Peyer's patch (tissue), 4 donors: ENCODE results near the gene PPP1R26. TPM values are rescaled to one million over a fixed set of nuclear protein-coding genes. Genes with fewer than 3 reads are reported as not detected.
"Not testable (repeated sequence)": the region's sequence is repeated elsewhere in the genome, so short reads cannot be mapped to it uniquely, and the experiment has no call there.

Experiments used
- DNase-seq, 3 donors: peaks; one replicate each; pipeline ENCODE4 v3.0.0-alpha.2; 2017 to 2019
- H3K27ac ChIP-seq, 4 donors: fragments of 200-600 bp; sonication (generic); one replicate each; pipeline ENCODE4 v1.5.1; 2016 to 2019
- H3K27me3 ChIP-seq, 2 donors: fragments of 200-600 bp; sonication (generic); one replicate each; pipeline ENCODE4 v1.5.1; 2019
- H3K36me3 ChIP-seq, 3 donors: fragments of 200-600 bp; sonication (generic); one replicate each; pipeline ENCODE4 v1.5.1; 2016 to 2019
- H3K4me1 ChIP-seq, 4 donors: fragments of 200-600 bp; sonication (generic); one replicate each; pipeline ENCODE4 v1.5.1; 2016 to 2019
- H3K4me3 ChIP-seq, 4 donors: fragments of 200-600 bp; sonication (generic); 1 replicate in 3 of 4; 2 replicates in 1 of 4; pipeline ENCODE4 v1.5.1; 2016 to 2019; ENCODE audit warnings: mild to moderate bottlenecking in 1 of 4
- H3K9me3 ChIP-seq, 4 donors: fragments of 200-600 bp; sonication (generic); one replicate each; pipeline ENCODE4 v1.5.1; 2016 to 2019; ENCODE audit warnings: mild to moderate bottlenecking in 1 of 4
- POLR2A ChIP-seq, 2 donors: fragments of 450-650 bp; IDR thresholded peaks; one replicate each; pipeline ENCODE4 v1.5.1; 2017; ENCODE audit warnings: antibody characterized with exemption in 2 of 2, mild to moderate bottlenecking in 2 of 2, moderate library complexity in 2 of 2
- total RNA-seq, 4 donors: library from RNA; depleted of rRNA; stranded (reverse); fragments of >200 nt; gene quantifications; one replicate each; pipeline ENCODE4 v1.1.0, GENCODE V29; 2016
- TF ChIP-seq, protein P1 (sequence below), 6 experiments: fragments of 450-650 bp in 4 of 6; fragments of 200-600 bp in 2 of 6; sonication (generic) in 1 of 6; IDR thresholded peaks; one replicate each; pipeline ENCODE4 v1.5.1; 2017 to 2019; ENCODE audit warnings: antibody characterized with exemption in 6 of 6, mild to moderate bottlenecking in 3 of 6, moderate library complexity in 1 of 6

Gene PPP1R26
- total RNA-seq, 4 donors from 2014 or later, result 12.4 to 34.0 (median 18.7) TPM

- Histone ChIP-seq H3K27me3 (no peaks in the 10 kb centered on the region), H3K4me1 (no peaks in the 10 kb centered on the region), H3K27ac (no peak overlapping the region), H3K36me3 (no peaks in the 10 kb centered on the region), H3K9me3 (no peaks in the 10 kb centered on the region), H3K4me3 (no peak overlapping the region)
- DNase-seq, result peak in 2 of 3 donors; percentile 25 to 26
- TF ChIP-seq, protein P1, sequence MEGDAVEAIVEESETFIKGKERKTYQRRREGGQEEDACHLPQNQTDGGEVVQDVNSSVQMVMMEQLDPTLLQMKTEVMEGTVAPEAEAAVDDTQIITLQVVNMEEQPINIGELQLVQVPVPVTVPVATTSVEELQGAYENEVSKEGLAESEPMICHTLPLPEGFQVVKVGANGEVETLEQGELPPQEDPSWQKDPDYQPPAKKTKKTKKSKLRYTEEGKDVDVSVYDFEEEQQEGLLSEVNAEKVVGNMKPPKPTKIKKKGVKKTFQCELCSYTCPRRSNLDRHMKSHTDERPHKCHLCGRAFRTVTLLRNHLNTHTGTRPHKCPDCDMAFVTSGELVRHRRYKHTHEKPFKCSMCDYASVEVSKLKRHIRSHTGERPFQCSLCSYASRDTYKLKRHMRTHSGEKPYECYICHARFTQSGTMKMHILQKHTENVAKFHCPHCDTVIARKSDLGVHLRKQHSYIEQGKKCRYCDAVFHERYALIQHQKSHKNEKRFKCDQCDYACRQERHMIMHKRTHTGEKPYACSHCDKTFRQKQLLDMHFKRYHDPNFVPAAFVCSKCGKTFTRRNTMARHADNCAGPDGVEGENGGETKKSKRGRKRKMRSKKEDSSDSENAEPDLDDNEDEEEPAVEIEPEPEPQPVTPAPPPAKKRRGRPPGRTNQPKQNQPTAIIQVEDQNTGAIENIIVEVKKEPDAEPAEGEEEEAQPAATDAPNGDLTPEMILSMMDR (IDR thresholded peaks at IDR 0.05), result no peak
- no peak for TF ChIP-seq POLR2A (IDR thresholded peaks at IDR 0.05)
Observed at GRCh38 chr9:135513351-135513846, 33.8 kb downstream of the PPP1R26 start.

GRCh38 chr9:135513906-135514305 lies 34.3 kb downstream of the PPP1R26 start:
- not testable (repeated sequence) for H3K27ac ChIP-seq, H3K36me3 ChIP-seq, H3K4me1 ChIP-seq, H3K9me3 ChIP-seq, H3K27me3 ChIP-seq, DNase-seq, H3K4me3 ChIP-seq

DNA sequence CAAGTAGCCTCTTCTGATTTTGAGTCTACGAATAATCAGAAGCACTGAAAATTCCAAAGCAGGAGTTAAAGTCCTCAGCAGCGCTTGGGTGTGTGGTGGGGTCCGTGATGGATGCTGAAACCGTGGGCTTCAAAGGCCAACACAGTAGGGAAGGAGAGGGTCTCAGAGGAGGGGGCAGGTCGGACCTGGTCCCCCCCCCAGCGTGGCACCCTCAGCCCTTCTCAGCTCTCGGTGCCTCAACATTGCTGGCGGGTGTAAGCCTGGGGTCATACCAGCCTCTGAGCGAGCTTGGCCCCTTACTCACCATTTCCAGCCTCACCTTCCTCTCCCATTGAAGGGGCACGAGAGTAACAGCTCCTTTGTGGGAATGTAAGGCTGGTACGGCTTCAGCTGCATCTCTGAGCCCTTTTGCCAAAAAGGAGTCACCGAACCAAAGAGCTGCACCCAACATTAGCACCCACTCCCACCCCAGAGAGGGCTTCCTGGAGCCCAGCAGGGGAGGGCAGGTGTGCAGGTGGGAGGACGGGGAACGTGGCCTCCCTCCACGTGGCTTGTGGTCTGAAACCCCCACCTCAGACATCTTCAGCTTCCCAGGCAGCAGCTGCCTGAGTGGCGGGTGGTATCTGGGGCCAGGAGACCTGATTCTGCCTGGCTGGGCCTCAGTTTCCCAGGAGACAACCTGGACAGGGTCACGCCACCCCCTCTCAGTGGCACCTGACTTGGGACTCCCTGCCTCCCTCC lies 34.9 kb downstream of the PPP1R26 start:
- no peak overlapping the region for H3K27ac ChIP-seq
- no peaks in the 10 kb centered on the region for H3K4me1 ChIP-seq
- H3K27me3 ChIP-seq, result no peaks in the 10 kb centered on the region
- no peak for TF ChIP-seq POLR2A (IDR thresholded peaks at IDR 0.05)
- TF ChIP-seq, protein P1 (IDR thresholded peaks at IDR 0.05), result no peak
- H3K36me3 ChIP-seq, result no peaks in the 10 kb centered on the region
- no peaks in the 10 kb centered on the region for H3K9me3 ChIP-seq
- DNase-seq, result peak in 1 of 3 donors; percentile 23
- no peak overlapping the region for H3K4me3 ChIP-seq

GRCh38 chr9:135515083-135515951 lies 35.7 kb downstream of the PPP1R26 start:
- no peak overlapping the region for H3K27ac ChIP-seq
- H3K27me3 ChIP-seq, result no peaks in the 10 kb centered on the region
- H3K4me1 ChIP-seq, result no peaks in the 10 kb centered on the region
- H3K4me3 ChIP-seq, result no peak overlapping the region
- no peaks in the 10 kb centered on the region for H3K9me3 ChIP-seq
- no peak for TF ChIP-seq POLR2A (IDR thresholded peaks at IDR 0.05)
- TF ChIP-seq, protein P1 (IDR thresholded peaks at IDR 0.05), result no peak
- H3K36me3 ChIP-seq, result no peaks in the 10 kb centered on the region
- peak in 1 of 3 donors; percentile 37 for DNase-seq

DNA sequence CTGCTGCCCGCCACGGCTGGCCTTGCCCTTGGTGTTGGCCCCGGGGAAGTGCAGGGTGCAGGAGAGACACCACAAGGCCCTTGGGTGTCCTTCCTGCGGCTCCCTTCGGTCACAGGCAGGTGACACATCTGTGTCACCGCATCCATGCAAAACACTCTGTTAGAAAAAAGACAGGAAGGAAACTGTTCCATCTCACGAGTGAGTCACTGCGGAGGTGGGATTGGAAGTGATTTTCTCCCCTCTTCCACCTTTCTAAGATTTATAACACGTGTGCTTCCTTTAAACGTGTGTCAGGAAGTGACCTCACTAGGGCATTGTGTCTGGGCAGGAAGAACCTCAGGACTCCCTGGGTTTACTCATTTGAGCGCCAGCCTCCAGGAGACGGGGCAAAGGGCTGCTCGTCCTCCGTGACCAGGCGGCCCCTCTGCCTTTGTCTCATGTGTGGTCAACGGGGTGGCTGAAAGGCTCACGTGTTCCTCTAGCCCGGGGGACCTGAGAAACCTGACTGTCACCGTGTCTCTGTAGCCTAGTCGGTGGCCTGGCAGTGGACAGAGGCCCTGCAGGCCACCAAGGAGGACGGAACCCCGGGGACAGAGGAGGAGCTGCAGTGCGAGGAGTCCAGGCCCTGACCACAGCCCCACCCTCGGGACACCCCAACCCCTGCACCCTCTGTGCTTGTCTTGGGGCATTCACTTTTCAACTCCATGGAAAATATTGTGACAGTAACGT lies 36.7 kb downstream of the PPP1R26 start:
- no peaks in the 10 kb centered on the region for H3K4me1 ChIP-seq
- H3K27me3 ChIP-seq, result no peaks in the 10 kb centered on the region
- H3K27ac ChIP-seq, result no peak overlapping the region
- DNase-seq, result peak in 1 of 3 donors; percentile 32
- no peaks in the 10 kb centered on the region for H3K36me3 ChIP-seq
- TF ChIP-seq, protein P1 (IDR thresholded peaks at IDR 0.05), result no peak
- no peak for TF ChIP-seq POLR2A (IDR thresholded peaks at IDR 0.05)
- H3K4me3 ChIP-seq, result no peak overlapping the region
- H3K9me3 ChIP-seq, result no peaks in the 10 kb centered on the region
